Neural crest cell (in vitro differentiated cells): ENCODE results near the gene NOP14. TPM values are rescaled to one million over a fixed set of nuclear protein-coding genes. Genes with fewer than 3 reads are reported as not detected.
A peak's percentile ranks its signal among the peaks of the same experiment; 100 is the strongest.

Source experiments
- DNase-seq: peaks from one replicate; pipeline ENCODE4 v3.0.0; 2021; ENCODE audit warnings: low read depth, mixed read lengths, low spot score
- H3K27ac Mint-ChIP-seq: one replicate; pipeline ENCODE4 v1.8.0; 2021; ENCODE audit warnings: mild to moderate bottlenecking, mixed read lengths; ENCODE audit not compliant: unreplicated experiment
- H3K27me3 Mint-ChIP-seq: 2 replicates; pipeline ENCODE4 v1.8.0; 2021; ENCODE audit warnings: low read depth, mild to moderate bottlenecking, mixed read lengths
- H3K36me3 Mint-ChIP-seq: 2 replicates; pipeline ENCODE4 v1.8.0; 2021; ENCODE audit warnings: low read depth, mild to moderate bottlenecking, mixed read lengths
- H3K4me1 Mint-ChIP-seq: 2 replicates; pipeline ENCODE4 v1.8.0; 2021; ENCODE audit warnings: mixed read lengths
- H3K4me3 Mint-ChIP-seq: one replicate; pipeline ENCODE4 v1.8.0; 2021; ENCODE audit warnings: mild to moderate bottlenecking, mixed read lengths
- H3K9me3 Mint-ChIP-seq: 2 replicates; pipeline ENCODE4 v1.8.0; 2021; ENCODE audit warnings: mixed read lengths
- CTCF ChIP-seq: fragments of 200-600 bp; sonication (generic); conservative IDR thresholded peaks from 2 replicates; pipeline ENCODE4 v1.5.0; 2021; ENCODE audit warnings: antibody characterized with exemption, mild to moderate bottlenecking
- total RNA-seq: library from RNA; stranded (reverse); gene quantifications from 2 replicates; pipeline ENCODE4 v1.2.1, GENCODE V29; 2021

Gene NOP14
- total RNA-seq, 1 donor from 2014 or later: 46.6 TPM

GRCh38 chr4:2934077-2934812 is 29.0 kb downstream of the NOP14 start:
- Mint-ChIP-seq H3K27me3 (peaks cover 4% of the 10 kb centered on the region), H3K4me1 (peaks cover 24% of the 10 kb centered on the region), H3K36me3 (no peaks in the 10 kb centered on the region), H3K9me3 (no peaks in the 10 kb centered on the region), H3K4me3 (peak overlapping the region; percentile 94), H3K27ac (no peak overlapping the region)
- no peak for TF ChIP-seq CTCF
- peak; percentile 30 for DNase-seq

- TF ChIP-seq CTCF: no peak
- no peaks in the 10 kb centered on the region for H3K9me3 Mint-ChIP-seq
- H3K27me3 Mint-ChIP-seq: peaks cover 4% of the 10 kb centered on the region
- DNase-seq: no peak
- peaks cover 24% of the 10 kb centered on the region for H3K4me1 Mint-ChIP-seq
- peak overlapping the region; percentile 94 for H3K4me3 Mint-ChIP-seq
- H3K36me3 Mint-ChIP-seq: no peaks in the 10 kb centered on the region
- H3K27ac Mint-ChIP-seq: no peak overlapping the region
These were observed 29.6 kb downstream of the NOP14 start for GRCh38 chr4:2933566-2934076.

DNA sequence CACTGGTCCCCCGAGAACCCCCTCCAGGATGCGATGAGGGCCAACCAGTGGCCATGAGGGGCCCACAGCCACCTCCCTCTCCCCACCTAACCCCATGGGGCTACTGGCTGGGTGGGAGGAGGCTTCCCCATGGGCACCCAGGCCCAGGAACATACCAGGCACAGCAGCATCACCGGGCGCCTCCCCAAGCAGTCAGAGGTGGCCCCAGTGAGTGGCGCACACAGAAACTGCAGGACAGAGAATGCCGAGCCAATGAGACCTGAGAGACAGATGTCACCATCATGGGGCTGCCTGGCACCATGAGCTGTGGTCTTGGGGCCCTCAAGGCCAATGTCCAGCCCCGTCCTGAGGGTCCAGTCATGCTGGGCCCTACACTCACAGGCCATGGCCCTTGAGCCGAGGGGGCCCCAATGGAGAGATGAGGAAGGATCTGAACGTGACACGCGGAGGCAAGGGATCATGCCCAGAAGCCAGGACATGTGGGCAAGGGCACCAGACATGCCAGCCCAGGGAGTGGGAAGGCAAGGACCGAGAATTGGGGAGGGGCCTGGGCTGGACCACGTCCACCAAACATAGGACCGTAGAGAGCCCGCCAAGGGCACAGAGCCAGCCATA is 30.1 kb downstream of the NOP14 start:
- peak overlapping the region; percentile 57 for H3K27ac Mint-ChIP-seq
- DNase-seq: no peak
- TF ChIP-seq CTCF: no peak
- peaks cover under 1% of the 10 kb centered on the region for H3K36me3 Mint-ChIP-seq
- no peaks in the 10 kb centered on the region for H3K9me3 Mint-ChIP-seq
- H3K27me3 Mint-ChIP-seq: peaks cover 4% of the 10 kb centered on the region
- peaks cover 24% of the 10 kb centered on the region for H3K4me1 Mint-ChIP-seq
- H3K4me3 Mint-ChIP-seq: peak overlapping the region; percentile 94

- peak overlapping the region; percentile 94 for H3K4me3 Mint-ChIP-seq
- H3K4me1 Mint-ChIP-seq: peaks cover 24% of the 10 kb centered on the region
- H3K27me3 Mint-ChIP-seq: peaks cover 4% of the 10 kb centered on the region
- TF ChIP-seq CTCF: no peak
- no peak overlapping the region for H3K27ac Mint-ChIP-seq
- H3K36me3 Mint-ChIP-seq: peaks cover 3% of the 10 kb centered on the region
- no peak for DNase-seq
- no peaks in the 10 kb centered on the region for H3K9me3 Mint-ChIP-seq
These were observed 30.8 kb downstream of the NOP14 start for GRCh38 chr4:2932321-2932950.

DNA sequence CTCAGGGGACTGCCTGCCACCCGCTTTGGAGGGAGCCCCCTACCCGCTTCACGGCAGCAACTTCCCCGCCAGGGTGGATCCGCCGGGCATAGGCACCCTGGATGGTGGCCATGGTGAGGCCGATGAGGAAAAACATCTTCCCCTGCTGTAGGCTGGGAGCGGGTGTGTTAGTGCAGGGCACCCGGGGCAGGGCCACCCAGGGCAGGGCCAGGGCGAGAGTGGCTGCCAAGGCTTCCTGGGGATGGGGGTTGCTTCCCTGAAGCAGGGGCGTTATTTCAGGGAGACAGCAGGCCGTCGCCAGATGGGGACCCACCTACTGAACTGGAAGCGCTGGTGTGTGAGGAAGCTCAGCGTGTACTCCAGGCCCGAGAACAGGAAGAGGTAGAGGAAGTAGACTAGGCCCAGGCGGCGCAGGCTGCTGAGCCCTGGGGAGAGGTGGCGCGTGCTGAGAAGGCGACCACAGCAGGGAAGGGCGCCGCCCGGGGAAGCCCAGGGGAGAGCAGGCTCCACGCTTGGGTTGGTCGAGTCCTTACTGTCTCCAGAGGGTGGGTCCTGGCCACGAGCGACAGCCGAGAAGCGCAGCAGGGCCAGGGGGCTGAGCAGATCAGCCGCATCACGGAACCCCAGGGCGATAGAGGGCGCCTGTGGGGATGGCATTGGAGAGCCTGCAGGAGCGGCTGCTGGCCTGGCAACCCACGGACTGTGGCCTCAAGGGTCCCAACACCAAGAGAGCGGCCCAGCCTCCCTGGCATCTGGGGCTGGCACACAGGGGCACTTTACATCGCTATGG is 31.5 kb downstream of the NOP14 start:
- Mint-ChIP-seq H3K9me3 (no peaks in the 10 kb centered on the region), H3K4me3 (peak overlapping the region; percentile 94), H3K27me3 (peaks cover 4% of the 10 kb centered on the region), H3K27ac (no peak overlapping the region), H3K4me1 (peaks cover 20% of the 10 kb centered on the region), H3K36me3 (peaks cover 3% of the 10 kb centered on the region)
- DNase-seq: no peak
- no peak for TF ChIP-seq CTCF
